DMS53 treated with DMSO at 0.1 percent for 48 hours (cell line): Measurements from ENCODE around the gene ATXN7L1.
"Not testable (repeated sequence)": the region's sequence is repeated elsewhere in the genome, so short reads cannot be mapped to it uniquely, and the experiment has no call there.

Experiments
- DNase-seq: peaks from one replicate; lab custom pipeline; 2025; ENCODE audit not compliant: unreplicated experiment; lab: John Stamatoyannopoulos, UW

ATXN7L1 gene

GRCh38 chr7:105622106-105622731 lies 254.2 kb downstream of the ATXN7L1 start:
- no peak for DNase-seq

- DNase-seq, result no peak
These were observed 254.8 kb downstream of the ATXN7L1 start for GRCh38 chr7:105621617-105622016.

GRCh38 chr7:105621176-105621575 lies 255.2 kb downstream of the ATXN7L1 start:
- no peak for DNase-seq

GRCh38 chr7:105619590-105619989 lies 256.8 kb downstream of the ATXN7L1 start:
- DNase-seq, result no peak

- DNase-seq, result no peak
These were observed 258.4 kb downstream of the ATXN7L1 start for GRCh38 chr7:105618016-105618296.

GRCh38 chr7:105617280-105618015 lies 259.0 kb downstream of the ATXN7L1 start:
- DNase-seq, result no peak

GRCh38 chr7:105614341-105614840 lies 262.0 kb downstream of the ATXN7L1 start:
- no peak for DNase-seq

- DNase-seq, result no peak
These were observed 262.6 kb downstream of the ATXN7L1 start for GRCh38 chr7:105613611-105614330.

GRCh38 chr7:105612806-105613205 lies 263.6 kb downstream of the ATXN7L1 start:
- no peak for DNase-seq

GRCh38 chr7:105611856-105612775 lies 264.3 kb downstream of the ATXN7L1 start:
- DNase-seq, result no peak

- DNase-seq, result no peak
These were observed 266.1 kb downstream of the ATXN7L1 start for GRCh38 chr7:105610165-105610930.

GRCh38 chr7:105602325-105603305 lies 273.8 kb downstream of the ATXN7L1 start:
- DNase-seq, result no peak

- DNase-seq, result no peak
These were observed 275.5 kb downstream of the ATXN7L1 start for GRCh38 chr7:105600720-105601550.

GRCh38 chr7:105599551-105599950 lies 276.8 kb downstream of the ATXN7L1 start:
- no peak for DNase-seq

GRCh38 chr7:105599080-105599479 lies 277.3 kb downstream of the ATXN7L1 start:
- DNase-seq, result not testable (repeated sequence)

GRCh38 chr7:105596866-105597265 lies 279.5 kb downstream of the ATXN7L1 start:
- DNase-seq, result no peak

GRCh38 chr7:105594034-105594433 lies 282.4 kb downstream of the ATXN7L1 start:
- DNase-seq, result no peak

- no peak for DNase-seq
These were observed 284.9 kb downstream of the ATXN7L1 start for GRCh38 chr7:105591522-105591921.
